Esophagus squamous epithelium (tissue), 5 donors: Measurements from ENCODE around the gene SEMA4D. TPM values are rescaled to one million over a fixed set of nuclear protein-coding genes. Genes with fewer than 3 reads are reported as not detected.

ENCODE experiments used
- DNase-seq: peaks from one replicate; lab custom pipeline; 2025; lab: John Stamatoyannopoulos, UW
- H3K27ac ChIP-seq, 4 donors: fragments of 200-600 bp; sonication (generic); one replicate each; pipeline ENCODE4 v1.5.1; 2016 to 2019; ENCODE audit warnings: mild to moderate bottlenecking in 1 of 4
- H3K27me3 ChIP-seq, 4 donors: fragments of 200-600 bp; sonication (generic); 1 replicate in 3 of 4; 2 replicates in 1 of 4; pipeline versions ENCODE4 v1.5.1 to v1.6.0; 2017 to 2021; ENCODE audit warnings: antibody characterized with exemption in 1 of 4
- H3K36me3 ChIP-seq, 3 donors: fragments of 200-600 bp; sonication (generic); one replicate each; pipeline ENCODE4 v1.5.1; 2016 to 2019
- H3K4me1 ChIP-seq, 3 donors: fragments of 200-600 bp; sonication (generic); one replicate each; pipeline ENCODE4 v1.5.1; 2017 to 2019
- H3K4me3 ChIP-seq, 4 donors: fragments of 200-600 bp; sonication (generic); 1 replicate in 3 of 4; 2 replicates in 1 of 4; pipeline ENCODE4 v1.5.1; 2016 to 2019; ENCODE audit warnings: mild to moderate bottlenecking in 2 of 4, moderate library complexity in 1 of 4
- H3K9me3 ChIP-seq, 3 donors: fragments of 200-600 bp; sonication (generic); one replicate each; pipeline ENCODE4 v1.5.1; 2016 to 2019
- CTCF ChIP-seq, 6 experiments: fragments of 450-650 bp in 4 of 6; fragments of 200-600 bp in 2 of 6; sonication (generic) in 2 of 6; IDR thresholded peaks; one replicate each; pipeline ENCODE4 v1.5.1; 2016 to 2019; ENCODE audit warnings: antibody characterized with exemption in 6 of 6, mild to moderate bottlenecking in 4 of 6, moderate library complexity in 4 of 6
- POLR2A ChIP-seq, 4 donors: fragments of 450-650 bp; IDR thresholded peaks; one replicate each; pipeline ENCODE4 v1.6.1; 2017; ENCODE audit warnings: antibody characterized with exemption in 4 of 4, mild to moderate bottlenecking in 4 of 4, moderate library complexity in 3 of 4
- WGBS, 2 donors: methylation state at CpG; one replicate each; pipeline ENCODE4 v1.1.5; 2018; 5-methylcytosine and 5-hydroxymethylcytosine counted together
- intact Hi-C: fragments of 100-400 bp; cut with DNase I; formaldehyde crosslinking; loops from one replicate; pipeline ENCODE4 v1.15.0; 2022
- total RNA-seq, 4 donors: library from RNA; depleted of rRNA; stranded (reverse); fragments of >200 nt; gene quantifications; one replicate each; pipeline ENCODE4 v1.1.0, GENCODE V29; 2016
- donor health status: DM: yes; HTN: yes; CAD: no.

Gene SEMA4D
- total RNA-seq, 4 donors from 2014 or later, result 12.8 to 52.0 (median 20.5) TPM

- Histone ChIP-seq H3K27ac (no peak overlapping the region), H3K4me1 (peaks cover 20 to 75% (median 25%) of the 10 kb centered on the region in 3 donors), H3K9me3 (no peaks in the 10 kb centered on the region), H3K4me3 (no peak overlapping the region), H3K27me3 (no peaks in the 10 kb centered on the region), H3K36me3 (no peaks in the 10 kb centered on the region)
- 84 to 88% methylated on average over 2 of the region's 2 CpGs for WGBS, 2 donors
- no peak for DNase-seq
- intact Hi-C loops, result no loop called here
- TF ChIP-seq CTCF (IDR thresholded peaks at IDR 0.05) (no peak), POLR2A (IDR thresholded peaks at IDR 0.05) (no peak)
These were observed 4.2 kb downstream of the SEMA4D start for GRCh38 chr9:89493671-89494070.

- 62 to 72% methylated on average over 4 to 6 of the region's 6 CpGs for WGBS, 2 donors
- Histone ChIP-seq H3K36me3 (no peaks in the 10 kb centered on the region), H3K4me1 (peaks cover 17 to 70% (median 21%) of the 10 kb centered on the region in 3 donors), H3K4me3 (no peak overlapping the region), H3K9me3 (no peaks in the 10 kb centered on the region), H3K27me3 (no peaks in the 10 kb centered on the region), H3K27ac (no peak overlapping the region)
- intact Hi-C loops, result no loop called here
- DNase-seq, result no peak
- no peak for TF ChIP-seq POLR2A (IDR thresholded peaks at IDR 0.05)
- no peak for TF ChIP-seq CTCF (IDR thresholded peaks at IDR 0.05)
These were observed 4.7 kb downstream of the SEMA4D start for GRCh38 chr9:89493181-89493580.

- no peak for DNase-seq
- WGBS, 2 donors, result 94 to 96% methylated on average over 7 to 9 of the region's 9 CpGs
- H3K9me3 ChIP-seq, result no peaks in the 10 kb centered on the region
- H3K4me3 ChIP-seq, result no peak overlapping the region
- H3K27ac ChIP-seq, result no peak overlapping the region
- H3K36me3 ChIP-seq, result no peaks in the 10 kb centered on the region
- H3K4me1 ChIP-seq, result peaks cover 17 to 69% (median 18%) of the 10 kb centered on the region in 3 donors
- intact Hi-C loops, result no loop called here
- TF ChIP-seq CTCF (IDR thresholded peaks at IDR 0.05) (no peak), POLR2A (IDR thresholded peaks at IDR 0.05) (no peak)
- H3K27me3 ChIP-seq, result no peaks in the 10 kb centered on the region
These were observed 5.3 kb downstream of the SEMA4D start for GRCh38 chr9:89492586-89492985.

GRCh38 chr9:89491694-89492093, 6.2 kb downstream of the SEMA4D start:
- TF ChIP-seq CTCF (IDR thresholded peaks at IDR 0.05) (no peak), POLR2A (IDR thresholded peaks at IDR 0.05) (no peak)
- WGBS, 2 donors, result 81% methylated on average over 3 to 5 of the region's 9 CpGs
- no peaks in the 10 kb centered on the region for H3K27me3 ChIP-seq
- intact Hi-C loops, result no loop called here
- no peaks in the 10 kb centered on the region for H3K9me3 ChIP-seq
- H3K4me1 ChIP-seq, result peaks cover 13 to 63% (median 13%) of the 10 kb centered on the region in 3 donors
- H3K27ac ChIP-seq, result no peak overlapping the region
- DNase-seq, result no peak
- H3K36me3 ChIP-seq, result no peaks in the 10 kb centered on the region
- H3K4me3 ChIP-seq, result no peak overlapping the region

- TF ChIP-seq CTCF (IDR thresholded peaks at IDR 0.05), result no peak
- no peak for TF ChIP-seq POLR2A (IDR thresholded peaks at IDR 0.05)
- no peaks in the 10 kb centered on the region for H3K36me3 ChIP-seq
- H3K27ac ChIP-seq, result no peak overlapping the region
- H3K27me3 ChIP-seq, result no peaks in the 10 kb centered on the region
- intact Hi-C loops, result no loop called here
- 74 to 80% methylated on average over 13 of the region's 13 CpGs for WGBS, 2 donors
- peaks cover 0 to 49% (median 4%) of the 10 kb centered on the region in 3 donors for H3K4me1 ChIP-seq
- no peak for DNase-seq
- H3K9me3 ChIP-seq, result peaks cover 0 to 3% (median 0%) of the 10 kb centered on the region in 3 donors
- H3K4me3 ChIP-seq, result no peak overlapping the region
These were observed 8.1 kb downstream of the SEMA4D start for GRCh38 chr9:89489548-89490530.
